HG03342 (cell line): ENCODE measurements around the gene PROSER3.
A peak's percentile ranks its signal among the peaks of the same experiment; 100 is the strongest.
"Not testable (repeated sequence)": the region's sequence is repeated elsewhere in the genome, so short reads cannot be mapped to it uniquely, and the experiment has no call there.

Source experiments
- ATAC-seq: cut with Tn5 transposase; IDR thresholded peaks from one replicate; pipeline ENCODE4 v1.9.1; 2021; ENCODE audit warnings: mild to moderate bottlenecking, moderate library complexity; ENCODE audit not compliant: unreplicated experiment

The PROSER3 gene

GRCh38 chr19:35753634-35754369, 4.2 kb upstream of the PROSER3 start:
- no peak for ATAC-seq

- ATAC-seq = no peak
These were observed 3.4 kb upstream of the PROSER3 start for GRCh38 chr19:35754370-35755130.

GRCh38 chr19:35755131-35755549, 2.8 kb upstream of the PROSER3 start:
- no peak for ATAC-seq

DNA sequence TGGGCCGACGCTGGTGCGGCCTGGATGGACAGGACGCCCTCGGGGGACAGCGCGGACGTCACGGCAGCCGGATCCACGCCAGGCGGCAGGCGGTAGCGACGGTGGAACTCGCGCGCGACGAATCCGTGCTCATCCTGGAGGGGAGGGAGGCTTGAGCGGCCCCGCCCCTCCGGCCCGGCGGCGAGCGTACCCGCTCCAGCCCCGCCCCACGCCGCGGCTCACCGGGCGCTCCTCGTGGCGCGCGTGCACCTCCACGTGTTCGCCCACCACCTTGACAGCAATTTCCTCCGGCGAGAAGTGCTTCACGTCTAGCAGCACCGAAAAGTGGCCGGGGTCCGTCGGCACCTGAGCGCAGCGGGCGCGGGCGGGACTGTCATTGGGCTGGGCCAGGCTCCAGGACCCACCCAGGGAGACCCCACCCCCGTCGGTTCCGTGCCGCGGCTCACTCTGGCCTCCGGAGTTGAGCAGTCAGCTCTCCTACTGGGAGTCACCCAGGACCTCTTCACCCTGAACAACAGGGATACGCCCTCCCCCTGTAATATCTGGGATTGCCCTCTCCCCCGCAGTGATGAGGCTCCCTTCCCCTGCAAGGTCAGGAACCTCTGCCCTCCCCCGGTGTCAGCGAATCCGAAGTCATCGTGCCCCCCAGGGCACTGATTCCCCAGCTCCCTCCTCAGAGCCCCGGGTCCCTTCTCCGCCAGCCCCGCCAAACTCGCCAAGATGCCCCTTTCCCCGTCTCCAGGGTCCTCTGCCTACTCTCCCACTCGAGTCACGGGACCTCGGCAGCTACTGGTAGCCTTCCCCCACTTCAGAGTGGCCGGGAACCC, 2.2 kb upstream of the PROSER3 start:
- no peak for ATAC-seq

DNA sequence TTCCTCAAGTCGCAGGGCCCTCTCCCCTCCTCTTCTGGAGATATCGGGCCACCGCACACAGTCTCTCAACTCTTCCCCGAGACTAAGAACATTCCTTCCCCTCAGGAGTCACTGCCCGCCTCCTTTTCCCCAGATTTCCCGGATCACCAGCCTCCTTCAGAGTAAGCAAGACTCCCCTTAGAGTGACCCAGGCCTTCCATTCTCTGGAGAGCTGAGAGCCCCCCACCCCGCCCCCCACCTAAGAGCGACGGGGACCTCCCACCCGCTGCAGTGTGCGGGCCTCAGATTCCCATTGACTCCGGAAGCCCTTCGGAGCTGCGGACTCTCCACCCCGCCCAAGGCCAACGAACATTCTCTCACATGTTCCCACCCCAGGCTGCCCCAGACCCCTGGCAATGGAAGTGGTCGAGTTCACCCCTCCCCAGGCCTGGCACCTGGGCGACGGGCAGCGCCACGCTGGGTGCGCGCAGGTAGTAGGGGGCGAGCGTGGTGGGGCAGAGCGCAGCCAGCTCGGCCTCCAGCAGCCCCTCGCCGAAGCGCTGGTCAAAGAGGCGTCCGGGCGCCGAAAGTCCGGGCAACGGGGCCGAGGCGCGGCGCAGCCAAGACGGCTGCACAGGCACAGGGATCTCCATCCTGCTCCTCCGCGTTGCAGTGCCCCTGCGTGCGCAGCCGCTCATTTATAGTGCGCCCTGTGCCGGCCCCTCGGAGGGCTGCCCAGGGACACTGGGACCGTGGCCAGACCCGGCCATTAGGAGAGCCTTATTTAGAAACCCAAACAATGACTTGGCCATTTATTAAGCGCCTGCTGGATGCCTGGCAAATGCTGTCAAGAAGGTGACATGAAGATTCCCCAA, 1.4 kb upstream of the PROSER3 start, which contains the start of gene HSPB6:
TSS of gene HSPB6 (minus strand) at position 653 of the 854 bp plus-strand sequence. CDS start at position 632, 21 bp downstream.
- no peak for ATAC-seq

- ATAC-seq = peak; percentile 9
These were observed 686 bp upstream of the PROSER3 start for GRCh38 chr19:35757231-35757748.

GRCh38 chr19:35759697-35760096, 1.7 kb downstream of the PROSER3 start:
- no peak for ATAC-seq

GRCh38 chr19:35760711-35761349, 2.9 kb downstream of the PROSER3 start:
- ATAC-seq = no peak

DNA sequence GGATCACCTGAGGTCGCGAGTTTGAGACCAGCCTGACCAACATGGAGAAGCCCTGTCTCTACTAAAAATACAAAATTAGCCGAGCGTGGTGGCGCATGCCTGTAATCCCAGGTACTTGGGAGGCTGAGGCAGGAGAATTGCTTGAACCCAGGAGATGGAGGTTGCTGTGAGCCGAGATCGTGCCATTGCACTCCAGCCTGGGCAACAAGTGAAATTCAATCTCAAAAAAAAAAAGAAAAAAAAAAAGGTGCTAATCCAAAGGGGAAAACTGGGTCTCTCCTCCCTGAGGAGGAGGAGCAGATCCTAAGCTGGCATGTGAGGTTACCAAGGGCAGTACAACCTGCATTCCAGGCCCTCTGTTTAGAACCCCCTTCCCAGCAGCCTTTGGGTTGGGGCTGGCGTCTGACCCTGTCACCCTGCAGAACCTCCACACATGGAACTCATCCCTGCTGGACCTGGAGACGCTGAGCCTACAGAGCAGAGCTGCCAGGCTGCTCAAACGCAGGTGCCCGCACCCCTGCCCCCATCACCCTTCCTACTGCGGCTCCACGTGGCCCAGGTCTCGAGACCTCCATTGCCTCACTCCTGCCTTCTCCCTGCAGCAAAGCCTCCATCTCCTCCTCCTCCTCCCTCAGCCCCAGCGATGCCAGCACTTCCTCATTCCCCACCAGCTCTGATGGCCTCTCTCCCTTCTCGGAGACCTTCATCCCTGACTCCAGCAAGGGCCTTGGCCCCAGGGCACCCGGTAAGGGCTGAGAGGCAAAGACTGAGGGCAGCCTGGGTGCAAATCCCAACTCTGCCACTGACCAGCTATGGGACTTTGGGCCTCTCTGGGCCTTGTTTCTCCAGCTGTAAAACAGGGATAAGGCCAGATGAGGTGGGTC, 6.7 kb downstream of the PROSER3 start:
- no peak for ATAC-seq

DNA sequence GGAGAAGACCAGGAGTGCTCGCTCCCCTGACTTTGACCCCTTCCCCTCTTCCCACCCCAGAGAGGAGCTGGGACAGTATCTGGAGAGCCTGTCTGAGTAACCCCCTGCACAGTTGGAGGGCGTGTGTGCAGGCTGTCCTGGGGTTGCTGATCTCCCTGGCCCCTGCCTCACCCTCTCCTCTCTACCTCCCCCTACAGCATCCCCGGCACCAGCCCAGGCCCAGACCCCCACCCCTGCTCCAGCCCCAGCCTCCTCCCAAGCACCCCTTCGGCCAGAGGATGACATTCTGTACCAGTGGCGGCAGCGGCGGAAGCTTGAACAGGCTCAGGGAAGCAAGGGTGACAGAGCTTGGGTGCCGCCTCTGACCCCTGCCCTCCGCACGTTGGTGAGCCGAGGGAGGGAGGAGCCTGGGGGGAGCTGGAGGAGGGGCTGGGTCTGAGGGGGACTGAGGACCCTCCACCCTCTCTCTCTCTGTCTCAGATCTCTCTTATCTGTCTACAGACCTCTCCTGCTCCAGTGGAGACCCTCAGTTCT, 8.7 kb downstream of the PROSER3 start:
- no peak for ATAC-seq

DNA sequence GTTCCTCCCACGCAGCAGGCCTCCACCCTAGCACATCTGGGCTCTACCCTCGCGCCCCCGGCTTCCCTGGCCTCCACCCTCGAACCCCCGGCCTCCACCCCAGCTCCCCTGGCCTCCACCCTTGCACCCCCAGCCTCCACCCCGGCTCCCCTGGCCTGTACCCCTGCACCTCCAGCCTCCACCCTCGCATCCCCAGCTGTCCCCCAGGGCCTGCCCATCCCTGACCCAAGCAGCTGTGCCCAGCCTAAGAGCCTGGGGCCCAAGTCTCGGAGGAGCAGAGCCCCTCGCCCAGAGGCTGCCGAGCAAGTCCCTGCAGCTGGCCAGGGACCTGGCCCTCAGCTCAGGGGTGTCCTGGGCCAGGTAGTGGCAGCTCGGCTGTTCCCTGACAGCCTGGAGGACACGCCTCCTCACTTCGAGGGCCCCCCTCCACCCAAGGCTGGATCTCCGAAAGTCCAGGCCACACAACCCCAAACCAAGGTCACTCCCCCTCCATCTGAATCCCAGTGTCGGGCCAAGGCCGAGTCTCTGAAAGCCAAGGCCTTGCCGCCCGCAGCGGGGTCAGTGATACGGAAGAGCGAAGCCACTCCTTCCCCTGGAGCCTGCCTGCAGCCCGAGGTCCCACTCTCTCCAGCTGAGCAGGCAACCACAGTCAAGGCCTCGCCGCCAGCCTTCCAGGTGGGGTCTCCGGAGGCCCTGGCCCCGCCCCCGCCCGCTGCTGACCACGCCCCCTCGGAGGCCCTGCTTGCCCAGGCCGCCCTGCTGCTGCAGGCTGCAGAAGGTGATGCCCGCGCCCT, 9.5 kb downstream of the PROSER3 start:
- no peak for ATAC-seq

GRCh38 chr19:35768082-35768421, 10.1 kb downstream of the PROSER3 start:
- ATAC-seq = no peak

GRCh38 chr19:35772362-35772761, 14.4 kb downstream of the PROSER3 start:
- ATAC-seq = not testable (repeated sequence)

DNA sequence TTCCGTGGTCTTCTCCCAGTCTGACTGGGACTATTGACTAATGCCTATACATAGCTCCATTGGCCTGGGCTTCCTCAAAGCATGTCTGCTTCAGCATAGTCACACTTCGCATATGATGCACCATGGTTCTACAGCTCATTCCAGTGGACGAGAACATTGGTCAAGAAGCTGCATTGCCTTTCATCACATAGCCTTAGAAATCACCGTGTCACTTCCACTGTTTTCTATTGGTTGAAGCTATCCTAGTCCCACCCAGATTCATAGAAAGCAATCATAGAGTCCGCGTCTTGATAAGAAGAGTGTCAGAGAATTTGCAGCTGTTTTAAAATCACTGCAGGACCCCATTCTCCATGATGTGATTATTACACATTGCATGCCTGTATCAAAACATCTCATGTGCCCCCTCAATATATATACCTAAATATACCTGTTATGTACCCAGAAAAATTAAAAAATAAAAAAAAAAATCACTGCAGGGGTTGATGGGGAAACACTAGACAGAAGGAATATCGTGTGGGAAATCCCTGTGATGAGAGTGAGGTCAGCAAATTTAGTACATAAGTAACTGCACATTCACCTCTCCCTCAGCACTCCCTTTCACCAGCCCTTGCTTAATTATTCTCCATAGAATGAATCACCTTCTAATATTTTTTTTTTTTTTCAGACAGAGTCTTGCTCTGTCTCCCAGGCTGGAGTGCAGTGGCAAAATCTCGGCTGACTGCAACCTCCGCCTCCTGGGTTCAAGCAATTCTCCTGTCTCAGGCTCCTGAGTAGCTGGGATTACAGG, 15.2 kb downstream of the PROSER3 start:
- no peak for ATAC-seq

DNA sequence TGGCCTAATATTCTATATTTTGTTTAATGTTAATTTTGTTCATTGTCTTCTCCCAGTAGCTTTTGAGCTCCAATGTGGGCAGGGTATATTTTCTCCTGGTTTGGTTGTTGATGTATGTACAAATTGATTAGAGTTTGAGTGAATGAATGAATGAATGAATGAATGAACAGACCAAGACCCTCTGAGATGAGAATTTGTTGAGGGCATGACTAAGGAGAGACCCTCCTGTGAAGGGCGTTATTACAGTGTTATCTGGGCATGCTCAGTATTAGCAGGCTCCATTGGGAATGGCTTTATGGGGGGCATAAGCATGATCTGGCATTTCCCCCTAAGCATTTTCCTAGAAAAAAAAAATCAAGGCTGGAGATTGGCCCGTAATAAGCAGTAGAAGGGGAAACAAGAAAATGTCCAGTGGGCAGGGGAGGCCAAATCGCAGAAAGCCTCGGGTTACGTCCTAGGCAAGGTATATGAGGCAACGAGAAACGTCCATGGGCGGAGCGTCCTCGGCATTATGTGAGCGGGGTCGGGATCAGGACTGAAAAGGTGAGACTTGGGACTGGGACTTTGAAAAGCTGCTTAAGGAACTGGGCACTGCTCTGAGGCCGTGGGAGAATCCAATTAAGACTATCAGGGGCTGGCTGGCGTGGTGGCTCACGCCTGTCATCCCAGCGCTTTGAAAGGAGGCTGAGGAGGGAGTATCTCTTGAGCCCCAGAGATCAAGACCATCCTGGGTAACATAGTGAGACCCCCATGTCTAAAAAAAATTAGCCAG, 16.5 kb downstream of the PROSER3 start:
- no peak for ATAC-seq

GRCh38 chr19:35775046-35775297, 17.0 kb downstream of the PROSER3 start:
- ATAC-seq = no peak
